ENCODE measurements around the gene DNM3. TPM values are rescaled to one million over a fixed set of nuclear protein-coding genes. Genes with fewer than 3 reads are reported as not detected.

The DNM3 gene
- polyA plus RNA-seq, 1 donor (not counting 4 experiments of a cell fraction or from before 2014, with no cell fraction given) = 2.0 TPM

DNA sequence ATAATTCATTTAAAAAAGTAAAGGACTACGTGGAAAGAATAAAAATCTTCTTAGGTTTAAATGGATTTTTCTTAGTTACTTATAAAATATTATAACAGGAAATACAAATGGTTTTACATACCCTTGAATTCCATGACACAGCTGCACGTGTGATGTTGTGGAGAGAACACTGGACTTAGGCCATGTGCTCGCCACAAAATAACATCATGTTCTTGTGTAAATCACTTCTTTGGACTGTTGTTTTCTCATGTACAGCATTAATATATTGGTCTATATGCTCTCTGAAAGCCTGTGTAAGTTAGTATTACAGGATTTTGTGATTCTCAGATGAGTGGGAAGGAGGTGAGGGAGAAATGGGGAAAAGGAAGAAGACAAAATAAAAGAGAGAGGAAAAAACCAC lies 228.2 kb downstream of the DNM3 start:
- FAIRE-seq = no peak
- Histone ChIP-seq H3K9me3 (ENCODE audit: control insufficient read depth, low read depth, low read length) (no peaks in the 10 kb centered on the region), H3K4me3 (ENCODE audit: control insufficient read depth in 2 of 3, extremely low read depth in 1 of 3, insufficient read depth in 2 of 3, low read depth in 1 of 3, low read length in 3 of 3) (no peak overlapping the region), H4K20me1 (ENCODE audit: control insufficient read depth, extremely low read depth, insufficient read depth, low read length) (no peaks in the 10 kb centered on the region), H3K4me1 (ENCODE audit: control insufficient read depth, extremely low read depth, insufficient read depth, low read length) (peaks cover 7% of the 10 kb centered on the region), H3K27ac (ENCODE audit: control insufficient read depth, insufficient read depth, low read length) (no peak overlapping the region), H3K36me3 (ENCODE audit: control insufficient read depth in 2 of 2, extremely low read depth in 1 of 2, insufficient read depth in 2 of 2, low read length in 2 of 2) (no peaks in the 10 kb centered on the region), H3K4me2 (ENCODE audit: control insufficient read depth, extremely low read depth, insufficient read depth, low read depth, low read length) (no peak overlapping the region), H3K9me1 (ENCODE audit: control insufficient read depth, extremely low read depth, insufficient read depth, low read length) (no peaks in the 10 kb centered on the region), H3K27me3 (ENCODE audit: control insufficient read depth, extremely low read depth, insufficient read depth, low read length) (no peaks in the 10 kb centered on the region), H2AFZ (ENCODE audit: control insufficient read depth, low read length) (no peak overlapping the region), H3K79me2 (ENCODE audit: control insufficient read depth, insufficient read depth, low read length) (no peaks in the 10 kb centered on the region), H3K9ac (ENCODE audit: control insufficient read depth, extremely low read depth, insufficient read depth, low read length) (no peak overlapping the region)
- no peak for DNase-seq (ENCODE audit: low read depth, low spot score)
- no peak for TF ChIP-seq CTCF (optimal IDR thresholded peaks at IDR 0.05 in 1 of 3, IDR thresholded peaks at IDR 0.05 in 1 of 3, conservative IDR thresholded peaks at IDR 0.05 in 1 of 3; ENCODE audit: extremely low read depth in 1 of 3, insufficient read depth in 2 of 3, low read length in 3 of 3)
- TF ChIP-seq EZH2 (IDR thresholded peaks at IDR 0.05; ENCODE audit: low read length) = no peak
- dilution Hi-C loops (cut with MboI; ENCODE audit: extremely low pct_ligation_motif_present, low sequenced_read_pairs) = no loop called here

DNA sequence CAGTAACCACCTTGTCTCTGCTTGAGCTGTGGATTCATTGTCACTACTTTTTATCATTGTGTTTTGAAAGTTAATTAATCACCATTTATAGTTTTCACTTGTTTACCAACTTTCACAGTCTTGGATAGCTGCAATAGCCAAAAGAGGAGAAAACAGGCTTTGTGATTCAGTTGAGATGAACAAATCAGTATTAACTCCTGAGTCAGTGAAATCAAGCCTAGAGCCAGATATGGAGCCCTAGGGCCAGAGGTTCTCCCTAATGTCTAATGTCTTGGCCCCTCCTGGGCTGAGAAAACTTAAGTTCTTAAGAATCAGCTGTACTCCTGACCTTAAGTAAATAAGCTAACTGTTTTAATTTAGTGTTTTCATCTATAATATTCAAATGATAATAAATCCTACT lies 228.8 kb downstream of the DNM3 start:
- H3K79me2 ChIP-seq (ENCODE audit: control insufficient read depth, insufficient read depth, low read length) = no peaks in the 10 kb centered on the region
- no peak overlapping the region for H3K4me2 ChIP-seq (ENCODE audit: control insufficient read depth, extremely low read depth, insufficient read depth, low read depth, low read length)
- H3K4me3 ChIP-seq (ENCODE audit: control insufficient read depth in 2 of 3, extremely low read depth in 1 of 3, insufficient read depth in 2 of 3, low read depth in 1 of 3, low read length in 3 of 3) = no peak overlapping the region
- no peak overlapping the region for H3K27ac ChIP-seq (ENCODE audit: control insufficient read depth, insufficient read depth, low read length)
- no peak overlapping the region for H2AFZ ChIP-seq (ENCODE audit: control insufficient read depth, low read length)
- dilution Hi-C loops (cut with MboI; ENCODE audit: extremely low pct_ligation_motif_present, low sequenced_read_pairs) = no loop called here
- no peaks in the 10 kb centered on the region for H4K20me1 ChIP-seq (ENCODE audit: control insufficient read depth, extremely low read depth, insufficient read depth, low read length)
- TF ChIP-seq EZH2 (IDR thresholded peaks at IDR 0.05; ENCODE audit: low read length) (no peak), CTCF (optimal IDR thresholded peaks at IDR 0.05 in 1 of 3, IDR thresholded peaks at IDR 0.05 in 1 of 3, conservative IDR thresholded peaks at IDR 0.05 in 1 of 3; ENCODE audit: extremely low read depth in 1 of 3, insufficient read depth in 2 of 3, low read length in 3 of 3) (no peak)
- FAIRE-seq (no peak), DNase-seq (ENCODE audit: low read depth, low spot score) (no peak)
- peaks cover 7% of the 10 kb centered on the region for H3K4me1 ChIP-seq (ENCODE audit: control insufficient read depth, extremely low read depth, insufficient read depth, low read length)
- no peaks in the 10 kb centered on the region for H3K9me1 ChIP-seq (ENCODE audit: control insufficient read depth, extremely low read depth, insufficient read depth, low read length)
- H3K9me3 ChIP-seq (ENCODE audit: control insufficient read depth, low read depth, low read length) = no peaks in the 10 kb centered on the region
- no peaks in the 10 kb centered on the region for H3K27me3 ChIP-seq (ENCODE audit: control insufficient read depth, extremely low read depth, insufficient read depth, low read length)
- no peak overlapping the region for H3K9ac ChIP-seq (ENCODE audit: control insufficient read depth, extremely low read depth, insufficient read depth, low read length)
- H3K36me3 ChIP-seq (ENCODE audit: control insufficient read depth in 2 of 2, extremely low read depth in 1 of 2, insufficient read depth in 2 of 2, low read length in 2 of 2) = no peaks in the 10 kb centered on the region
